HG03469 (cell line): Measurements from ENCODE around the gene ARHGAP28.

Experiments used
- ATAC-seq: cut with Tn5 transposase; IDR thresholded peaks from one replicate; pipeline ENCODE4 v1.9.1; 2021; ENCODE audit warnings: mild to moderate bottlenecking, moderate library complexity, moderate number of reproducible peaks; ENCODE audit not compliant: unreplicated experiment

ARHGAP28 gene

DNA sequence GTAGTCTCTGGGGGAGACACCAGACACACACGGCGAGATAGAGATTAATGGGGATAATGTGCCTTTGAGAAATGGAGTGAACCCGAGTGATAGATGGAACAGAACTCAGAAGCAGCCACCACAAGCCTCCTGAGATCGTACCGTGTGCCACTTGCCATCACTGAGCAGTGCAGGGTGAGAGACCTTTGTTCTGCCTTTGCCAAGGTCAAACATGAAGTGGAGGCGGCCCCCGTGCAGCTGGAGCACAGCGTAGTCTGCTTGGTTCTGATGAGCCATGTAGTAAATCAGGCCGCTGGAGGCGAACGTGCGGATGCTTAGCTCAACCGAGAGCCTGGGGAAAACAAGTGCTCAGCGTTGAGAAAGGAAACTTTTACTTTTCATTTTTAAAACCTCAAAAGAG lies 221.1 kb downstream of the ARHGAP28 start:
- ATAC-seq, result no peak

DNA sequence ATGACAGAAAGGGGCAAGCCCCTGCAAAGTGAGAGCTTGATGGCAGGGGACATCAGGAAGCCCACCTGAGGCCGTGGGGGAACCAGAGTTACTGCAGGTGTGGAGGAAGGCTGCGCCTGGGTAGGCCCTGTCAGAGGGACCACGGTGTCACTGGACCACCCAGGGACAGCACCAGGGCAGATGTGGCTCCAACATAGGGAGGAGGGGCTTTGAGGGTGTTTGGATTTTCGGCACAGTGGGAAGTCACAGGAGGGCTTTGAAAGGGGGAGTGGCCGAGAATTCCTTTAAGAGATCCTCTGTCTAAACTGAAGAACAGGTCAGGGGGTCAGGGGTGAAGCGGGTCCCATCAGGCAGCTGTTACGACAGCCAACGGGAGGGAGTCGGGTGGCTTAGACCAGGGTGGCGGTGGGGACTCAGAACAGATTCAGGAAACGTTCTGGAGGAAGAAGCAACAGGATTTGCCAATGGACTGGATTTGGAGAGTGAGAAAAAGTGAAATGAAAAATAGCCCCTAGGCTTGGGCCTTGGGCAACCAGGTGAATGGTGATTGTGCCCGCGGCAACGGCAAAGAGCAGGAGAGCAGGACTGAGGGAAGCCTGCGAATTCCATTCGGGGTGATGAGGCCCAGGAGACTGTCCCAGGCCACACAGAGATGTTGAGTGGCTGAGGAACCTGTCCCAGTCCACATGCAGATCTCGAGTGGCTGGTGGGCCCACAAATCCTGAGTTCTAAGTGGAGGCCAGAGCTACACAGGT lies 222.0 kb downstream of the ARHGAP28 start:
- no peak for ATAC-seq

DNA sequence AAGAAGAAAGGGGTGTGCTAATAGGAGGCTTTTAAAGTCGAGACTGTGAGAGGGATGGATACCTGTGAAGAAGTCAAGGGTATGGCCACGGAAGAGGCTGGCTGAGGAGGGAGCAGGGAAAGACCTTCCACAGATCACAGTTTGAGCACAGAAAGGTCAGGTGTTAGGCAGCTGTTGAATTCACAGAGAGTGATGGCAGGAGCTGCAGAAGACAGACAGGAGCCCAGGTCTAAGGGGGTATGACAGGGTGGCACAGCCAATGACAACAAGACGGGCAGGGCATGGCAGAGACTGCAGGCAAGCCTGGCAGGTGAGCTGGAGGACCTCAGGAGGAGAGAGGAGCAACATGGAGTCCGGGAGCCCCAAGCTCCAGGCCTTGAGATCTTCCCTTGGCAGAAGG lies 225.0 kb downstream of the ARHGAP28 start:
- ATAC-seq, result no peak

DNA sequence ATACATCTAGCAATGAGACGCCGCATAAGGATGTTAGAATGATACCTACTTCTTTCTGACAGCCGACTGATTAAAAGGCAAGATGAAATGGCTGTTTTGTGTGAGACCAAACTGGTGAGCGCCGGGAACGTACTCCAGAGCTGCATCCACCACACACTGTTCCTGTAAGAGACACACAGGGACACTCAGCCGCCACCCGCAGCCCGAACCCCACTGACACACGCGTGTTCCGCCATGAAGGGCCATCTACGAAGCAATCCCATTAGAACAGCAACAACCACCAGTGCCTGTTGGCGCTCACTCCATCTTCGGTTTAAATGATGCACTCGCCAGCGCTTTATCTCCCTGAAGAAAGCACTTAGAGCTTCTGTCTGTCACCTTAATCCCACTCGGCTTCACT lies 225.8 kb downstream of the ARHGAP28 start:
- ATAC-seq, result no peak

DNA sequence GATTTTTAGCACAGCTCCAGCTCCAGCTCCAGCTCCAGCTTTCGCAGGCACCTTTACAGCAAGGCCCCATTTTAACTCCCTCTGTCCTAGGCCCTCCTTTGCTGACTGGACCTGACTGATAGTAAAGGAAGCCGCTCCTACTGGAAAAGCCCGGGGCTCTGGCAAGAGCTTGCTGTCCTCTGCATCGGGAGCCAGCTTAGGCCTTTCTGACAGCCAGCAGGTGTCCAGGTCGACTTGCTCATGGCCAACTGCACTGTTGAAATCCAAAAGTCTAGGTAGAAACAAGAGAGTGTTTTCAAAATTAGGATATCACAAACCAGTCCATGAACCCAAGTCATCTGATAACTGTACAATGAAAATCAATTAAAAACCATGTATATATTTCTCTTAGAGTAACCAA lies 227.0 kb downstream of the ARHGAP28 start:
- ATAC-seq, result no peak

DNA sequence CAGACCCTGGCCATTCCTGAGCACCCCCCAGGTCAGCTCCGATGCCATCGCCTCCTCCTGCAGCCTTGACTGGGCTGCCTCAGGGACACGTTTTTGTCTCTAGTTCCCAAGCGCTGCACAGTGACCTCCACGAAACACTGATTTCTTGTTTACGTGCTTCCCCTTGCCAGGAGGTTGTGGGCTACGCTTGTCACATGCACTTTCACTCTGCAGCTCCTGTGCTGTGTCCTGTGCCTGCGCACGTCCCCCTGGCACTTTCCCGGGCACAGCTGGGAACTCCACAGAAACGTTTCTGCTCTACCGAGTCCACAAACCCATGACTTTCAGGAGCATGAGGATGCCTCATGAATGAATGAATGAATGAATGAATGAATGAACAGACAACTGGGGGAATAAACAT lies 227.5 kb downstream of the ARHGAP28 start:
- no peak for ATAC-seq

DNA sequence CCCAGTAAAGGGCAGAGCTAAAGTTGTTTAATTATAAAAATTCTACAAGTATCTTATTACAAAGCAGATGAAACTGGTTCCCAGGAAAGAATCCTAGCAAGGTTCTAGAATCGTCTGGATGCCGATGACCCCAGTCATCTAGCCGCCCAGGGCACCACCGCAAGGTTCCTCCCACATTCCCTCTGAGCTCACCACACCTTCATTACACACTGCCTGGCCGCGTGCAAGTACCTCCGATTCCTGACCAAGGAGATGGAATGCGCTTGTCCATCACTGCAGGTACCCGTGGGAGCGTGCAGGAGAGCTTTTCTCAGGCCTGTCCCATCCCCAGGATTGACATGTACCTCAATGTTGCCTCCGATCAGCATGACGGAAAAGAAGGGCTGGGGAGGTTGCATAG lies 229.6 kb downstream of the ARHGAP28 start:
- no peak for ATAC-seq

DNA sequence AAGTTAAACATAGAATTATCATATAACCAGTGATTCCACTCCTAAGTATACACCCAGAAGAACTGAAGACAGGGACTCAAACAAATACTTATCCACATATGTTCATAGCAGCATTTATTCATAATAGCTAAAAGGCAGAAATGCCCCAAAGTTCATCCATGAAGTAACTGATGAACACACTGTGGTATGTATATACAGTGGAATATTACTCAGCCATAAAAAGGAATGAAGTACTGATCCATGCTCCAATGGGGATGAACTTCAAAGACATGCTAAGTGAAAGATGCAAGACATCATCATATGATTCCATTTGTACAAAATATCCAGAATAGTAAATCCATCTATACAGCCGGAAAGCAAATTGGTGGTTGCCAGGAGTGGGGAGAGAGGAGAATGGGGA lies 230.6 kb downstream of the ARHGAP28 start:
- no peak for ATAC-seq

DNA sequence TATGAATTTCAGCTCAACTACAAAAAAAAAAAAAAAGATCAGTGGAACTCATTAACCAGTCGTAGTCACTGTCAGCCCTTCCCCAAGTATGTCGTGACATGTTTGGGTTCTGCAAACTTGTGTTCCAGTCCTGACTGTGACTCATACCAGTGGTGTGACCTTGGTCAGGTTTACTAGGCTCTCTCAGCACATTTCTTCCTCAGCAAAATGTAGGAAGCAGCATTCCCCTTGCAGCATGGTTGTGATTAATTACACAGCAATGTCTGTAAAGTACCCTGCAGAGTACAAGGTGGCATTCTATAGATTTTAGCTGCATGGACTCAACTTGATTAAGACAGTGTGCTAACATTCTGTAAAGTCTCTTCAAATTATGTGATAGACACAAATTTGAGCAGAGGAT lies 231.1 kb downstream of the ARHGAP28 start:
- no peak for ATAC-seq

DNA sequence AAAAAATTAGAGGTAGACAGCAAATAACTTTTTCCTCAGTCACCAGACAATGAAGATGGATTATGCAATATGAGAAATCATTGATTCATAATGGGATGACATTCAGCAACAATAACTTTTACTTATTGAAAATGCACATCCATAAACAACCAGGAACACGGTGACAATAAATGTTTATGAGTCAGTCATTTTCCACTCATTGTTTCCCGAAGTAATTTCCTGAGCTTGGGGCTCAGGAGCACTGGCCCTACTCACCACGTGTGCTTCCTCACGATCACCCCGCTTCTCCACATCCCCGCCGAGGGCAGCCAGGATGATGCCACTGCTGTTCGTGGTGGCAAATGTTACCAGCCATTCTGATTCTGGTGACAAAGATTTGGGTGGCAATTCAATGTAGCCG lies 231.8 kb downstream of the ARHGAP28 start:
- ATAC-seq, result no peak

DNA sequence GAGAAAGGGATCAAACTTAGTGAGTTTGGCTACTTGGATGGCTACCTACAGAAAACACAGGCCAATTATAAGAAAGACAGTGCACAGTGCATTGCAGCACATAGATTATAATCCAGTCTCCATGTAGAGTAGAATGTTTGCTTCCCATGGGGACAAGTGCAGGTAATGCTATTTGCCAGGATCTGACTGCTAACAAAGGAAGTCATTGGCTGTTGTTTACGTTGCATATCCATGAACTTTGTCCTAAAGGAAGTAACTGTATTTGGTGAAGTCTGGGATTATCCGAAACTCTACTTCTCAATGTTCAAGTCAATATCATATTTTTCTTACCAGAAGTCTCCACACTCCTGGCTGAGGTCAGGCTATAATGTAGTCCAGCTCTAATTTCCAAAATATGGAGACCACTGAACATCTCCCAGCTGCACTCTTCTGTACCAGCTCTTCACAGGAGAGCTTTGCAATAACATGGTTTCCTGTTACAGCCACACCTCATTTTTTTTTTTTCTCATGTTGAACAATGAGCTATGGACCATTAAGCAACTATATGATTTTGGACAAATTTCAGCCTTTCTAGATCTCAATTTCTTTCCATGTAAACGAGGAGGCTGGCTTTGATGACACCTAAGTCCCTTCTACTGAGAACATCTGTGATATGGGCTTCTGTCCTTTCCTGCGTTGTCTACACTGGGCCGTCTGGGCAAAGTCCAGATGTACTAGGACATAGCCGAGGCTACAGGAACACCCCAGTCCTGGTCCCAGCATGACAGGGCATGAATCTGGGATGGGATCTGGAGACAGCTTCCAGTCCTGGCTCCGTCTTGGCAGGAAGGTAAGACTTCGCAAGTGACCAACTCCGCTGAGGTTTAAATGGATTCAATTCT lies 233.3 kb downstream of the ARHGAP28 start:
- ATAC-seq, result no peak

DNA sequence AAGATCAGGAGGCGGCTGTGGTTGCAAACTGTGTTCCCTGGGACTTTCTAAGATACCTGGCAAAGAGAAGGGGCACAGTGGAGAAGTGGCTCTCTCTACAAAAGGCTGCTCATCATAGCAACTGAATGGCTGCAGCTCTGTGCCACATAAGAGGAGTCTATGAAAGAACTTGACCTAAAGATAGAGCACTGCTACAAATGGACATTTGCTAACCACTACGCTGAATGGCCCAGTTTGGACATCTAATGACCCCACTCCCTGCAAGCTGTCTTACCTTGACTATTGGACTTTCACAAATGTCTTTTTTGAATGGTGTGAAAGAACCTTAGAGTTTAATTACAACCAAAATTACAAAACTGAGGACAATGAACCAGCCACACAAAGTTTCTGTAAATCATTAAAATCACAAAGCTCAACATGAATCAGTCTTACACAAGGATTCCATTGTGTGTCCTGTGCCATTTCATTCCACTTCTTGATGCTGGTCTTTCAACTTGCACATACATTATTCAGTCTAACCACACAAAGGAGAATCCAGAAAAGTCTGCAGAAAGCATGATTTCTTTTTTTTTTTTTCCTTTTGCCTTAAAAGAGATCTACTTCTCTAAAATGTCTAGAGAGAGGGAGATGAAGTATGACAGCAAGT lies 234.1 kb downstream of the ARHGAP28 start:
- no peak for ATAC-seq
